A549 (cell line): Measurements from ENCODE around the gene SERF2. TPM values are rescaled to one million over a fixed set of nuclear protein-coding genes. Genes with fewer than 3 reads are reported as not detected.

Source experiments
- ATAC-seq, 2 experiments: fragments of 200-7000 bp in 1 of 2; fragments of >200 bp in 1 of 2; cut with Nextera tagmentation in 1 of 2; cut with Tn5 transposase in 1 of 2; 3 replicates each; pipeline versions ENCODE4 v1.8.0 to v1.9.1; 2018 to 2020; ENCODE audit warnings: mild to moderate bottlenecking in 1 of 2, moderate library complexity in 1 of 2
- CTCF ChIA-PET: fragments of 300-600 bp; sonication (Branson Sonifier 250); formaldehyde crosslinking; extraction: SDS; loops from one replicate; lab custom pipeline; 2021; ENCODE audit warnings: antibody characterized with exemption, inconsistent platforms; lab: Yijun Ruan, JAX
- POLR2A ChIA-PET: fragments of 350-600 bp; formaldehyde crosslinking; extraction: SDS; loops from one replicate; lab custom pipeline; 2021; ENCODE audit warnings: antibody characterized with exemption, inconsistent platforms; lab: Yijun Ruan, JAX
- DNase-seq, 2 experiments: peaks; one replicate each; pipeline versions ENCODE4 v3.0.0 to v3.0.0-alpha.2; 2011 to 2016; ENCODE audit warnings: low read depth in 1 of 2, low spot score in 1 of 2
- FAIRE-seq: peaks from 2 replicates; lab custom pipeline; 2011; peaks lifted over from hg19 to GRCh38; lab: Jason Lieb, UNC
- H3K27ac ChIP-seq, 2 experiments: fragments of >200 bp; sonication (Bioruptor Twin); formaldehyde crosslinking; 3 replicates each; pipeline ENCODE4 v1.5.1; 2016 to 2017
- H3K4me1 ChIP-seq: fragments of >200 bp; sonication (Bioruptor Twin); formaldehyde crosslinking; 3 replicates; pipeline ENCODE4 v1.6.1; 2016
- H3K4me2 ChIP-seq: fragments of >200 bp; sonication (Bioruptor Twin); formaldehyde crosslinking; 3 replicates; pipeline ENCODE4 v1.6.1; 2016
- H3K4me3 ChIP-seq: fragments of >200 bp; sonication (Bioruptor Twin); formaldehyde crosslinking; 3 replicates; pipeline ENCODE4 v1.5.1; 2016
- H3K9me3 ChIP-seq: fragments of >200 bp; sonication (Bioruptor Twin); formaldehyde crosslinking; 3 replicates; pipeline ENCODE4 v1.6.1; 2016
- BCL3 ChIP-seq: fragments of >200 bp; sonication (Bioruptor Twin); formaldehyde crosslinking; IDR thresholded peaks from 3 replicates; pipeline ENCODE4 v1.6.1; 2016
- CBX2 ChIP-seq: fragments of 200-600 bp; sonication (generic); IDR thresholded peaks from 2 replicates; pipeline ENCODE4 v1.6.1; 2016; ENCODE audit warnings: low read depth, mild to moderate bottlenecking, borderline replicate concordance
- CEBPB ChIP-seq, 2 experiments: fragments of >200 bp in 1 of 2; sonication (Bioruptor Twin) in 1 of 2; formaldehyde crosslinking in 1 of 2; IDR thresholded peaks; 2 replicates each; pipeline ENCODE4 v1.6.1; 2012 to 2016
- CHD2 ChIP-seq: fragments of 150-350 bp; IDR thresholded peaks from 2 replicates; pipeline ENCODE4 v1.6.1; 2014; ENCODE audit warnings: low read length; ENCODE audit not compliant: partially characterized antibody
- CTCF ChIP-seq: fragments of >200 bp; sonication (Bioruptor Twin); formaldehyde crosslinking; IDR thresholded peaks from 3 replicates; pipeline ENCODE4 v1.5.1; 2016
- EHF ChIP-seq: fragments of 250-450 bp; sonication (Bioruptor Pico); IDR thresholded peaks from 2 replicates; pipeline ENCODE4 v1.5.0; 2020; ENCODE audit warnings: mild to moderate bottlenecking
- EP300 ChIP-seq, 2 experiments: fragments of >200 bp; sonication (Bioruptor Twin); formaldehyde crosslinking; IDR thresholded peaks; 2 replicates in 1 of 2; 3 replicates in 1 of 2; pipeline ENCODE4 v1.6.1; 2016 to 2017
- FOXS1 ChIP-seq: fragments of 250-450 bp; sonication (Bioruptor Pico); IDR thresholded peaks from 2 replicates; pipeline ENCODE4 v1.5.0; 2020; ENCODE audit warnings: mild to moderate bottlenecking, moderate library complexity
- HEYL ChIP-seq: fragments of 250-450 bp; sonication (Bioruptor Pico); IDR thresholded peaks from 2 replicates; pipeline ENCODE4 v1.8.0; 2021; ENCODE audit warnings: mild to moderate bottlenecking, moderate library complexity
- HOXA7 ChIP-seq: fragments of 250-450 bp; sonication (Bioruptor Pico); IDR thresholded peaks from 2 replicates; pipeline ENCODE4 v1.5.0; 2020; ENCODE audit warnings: mild to moderate bottlenecking, moderate library complexity
- JUN ChIP-seq, 2 experiments: fragments of >200 bp; sonication (Bioruptor Twin); formaldehyde crosslinking; IDR thresholded peaks; 2 replicates in 1 of 2; 3 replicates in 1 of 2; pipeline ENCODE4 v1.6.1; 2016 to 2017
- JUNB ChIP-seq: fragments of >200 bp; sonication (Bioruptor Twin); formaldehyde crosslinking; IDR thresholded peaks from 2 replicates; pipeline ENCODE4 v1.6.1; 2016
- KDM1A ChIP-seq: fragments of 200-600 bp; sonication (generic); IDR thresholded peaks from 2 replicates; pipeline ENCODE4 v1.6.1; 2016; ENCODE audit warnings: low read depth, mild to moderate bottlenecking
- KDM5A ChIP-seq: fragments of 200-600 bp; sonication (generic); IDR thresholded peaks from 2 replicates; pipeline ENCODE4 v1.6.1; 2016; ENCODE audit warnings: antibody characterized with exemption, mild to moderate bottlenecking
- MAFK ChIP-seq: fragments of 450-650 bp; IDR thresholded peaks from 2 replicates; pipeline ENCODE4 v1.6.1; 2014; ENCODE audit not compliant: partially characterized antibody
- POLR2AphosphoS2 ChIP-seq: conservative IDR thresholded peaks from 2 replicates; pipeline ENCODE4 v1.6.1; 2012; ENCODE audit warnings: low read length, improper control_type of control experiment, inconsistent platforms
- REST ChIP-seq: fragments of 200-600 bp; sonication (generic); IDR thresholded peaks from 2 replicates; pipeline ENCODE4 v1.6.1; 2016; ENCODE audit warnings: antibody characterized with exemption, mild to moderate bottlenecking, moderate library complexity
- RFX5 ChIP-seq: fragments of 450-650 bp; IDR thresholded peaks from 2 replicates; pipeline ENCODE4 v1.7.1; 2014; ENCODE audit warnings: antibody characterized with exemption, mild to moderate bottlenecking, moderate library complexity
- SMC3 ChIP-seq: fragments of >200 bp; sonication (Bioruptor Twin); formaldehyde crosslinking; IDR thresholded peaks from 3 replicates; pipeline ENCODE4 v1.6.1; 2018; ENCODE audit warnings: inconsistent platforms
- ZNF302 ChIP-seq: fragments of 250-450 bp; sonication (Bioruptor Pico); IDR thresholded peaks from 2 replicates; pipeline ENCODE4 v1.9.0; 2021; ENCODE audit warnings: inconsistent platforms, mild to moderate bottlenecking, moderate library complexity
- ZSCAN20 ChIP-seq: fragments of 250-450 bp; sonication (Bioruptor Pico); IDR thresholded peaks from 2 replicates; pipeline ENCODE4 v1.8.0; 2022; ENCODE audit warnings: mild to moderate bottlenecking, moderate library complexity
- WGBS: methylation state at CpG from one replicate; pipeline ENCODE4 v1.1.6; 2017; ENCODE audit errors: missing lambda C conversion rate; 5-methylcytosine and 5-hydroxymethylcytosine counted together
- polyA plus RNA-seq, 4 experiments: library from polyadenylated mRNA; depleted of rRNA in 3 of 4; stranded (reverse); fragments of >200 nt; fragmentation: RNase III in 1 of 4; extraction: RNeasy Plus Mini Kit Qiagen cat#74134 plus additional on column Dnase treatment in 1 of 4; gene quantifications; 2 replicates in 3 of 4; 3 replicates in 1 of 4; pipeline ENCODE4 v1.2.3, GENCODE V29; 2011 to 2017

Gene SERF2
- polyA plus RNA-seq, 2 of the 4 experiments (the other 2 are of a cell fraction) = 317 to 569 TPM

- H3K4me1 ChIP-seq = 0 out of 3 replicates have a peak, but pooled peaks cover 8% of the 10 kb centered on the region
- FAIRE-seq (no peak), ATAC-seq (no peak), DNase-seq (no peak)
- 86% methylated on average over 1 of the region's 1 CpG for WGBS
- no peaks in the 10 kb centered on the region for H3K9me3 ChIP-seq
- ChIA-PET CTCF (interaction anchor here (0.7 to 6.9 kb wide), 2 partner anchors 11 to 428 kb away, joined by 3 to 47 read pairs; partner anchors contain the start of gene SERF2), POLR2A (no interaction called here)
- H3K27ac ChIP-seq = no peak overlapping the region
- H3K4me3 ChIP-seq = no peak overlapping the region
- TF ChIP-seq HEYL (CRISPR knock-in tag) (no peak), JUN (IDR thresholded peaks at IDR 0.05) (no peak), CHD2 (no peak), MAFK (no peak), SMC3 (no peak), KDM1A (no peak), ZNF302 (no peak), BCL3 (no peak), JUNB (no peak), EP300 (IDR thresholded peaks at IDR 0.05) (no peak), EHF (CRISPR knock-in tag) (no peak), HOXA7 (no peak), CEBPB (IDR thresholded peaks at IDR 0.05) (no peak), RFX5 (no peak)
- H3K4me2 ChIP-seq = no peak overlapping the region
Observed at GRCh38 chr15:43779016-43779415, 13.1 kb upstream of the SERF2 start.

GRCh38 chr15:43789409-43789808 is 2.7 kb upstream of the SERF2 start:
- Histone ChIP-seq H3K27ac (no peak overlapping the region), H3K4me3 (no peak overlapping the region), H3K4me2 (no peak overlapping the region), H3K4me1 (peaks cover 14% of the 10 kb centered on the region; the same call in 2 of the 3 replicates), H3K9me3 (no peaks in the 10 kb centered on the region)
- POLR2A ChIA-PET = no interaction called here
- CTCF ChIA-PET = interaction anchor here (6.5 kb wide), 1 partner anchor 11 kb away, joined by 47 read pairs; the partner anchor contains the start of gene ELL3
- TF ChIP-seq HEYL (CRISPR knock-in tag) = no peak
- no peak for TF ChIP-seq ZSCAN20 (CRISPR knock-in tag)
- no peak for TF ChIP-seq FOXS1
- TF ChIP-seq CHD2 = no peak
- TF ChIP-seq KDM5A = no peak
- no peak for TF ChIP-seq CTCF
- no peak for TF ChIP-seq POLR2AphosphoS2
- ATAC-seq (no peak), DNase-seq (no peak), FAIRE-seq (no peak)
- WGBS = 91% methylated on average over 3 of the region's 3 CpGs

- FAIRE-seq (no peak), ATAC-seq (peak; percentile 4 to 26; a peak in 3 of 6 replicates), DNase-seq (peak in 1 of 2 experiments; percentile 26)
- peak overlapping the region; percentile 97 to 100 for H3K27ac ChIP-seq
- TF ChIP-seq REST = no peak
- 0 out of 3 replicates have a peak, but pooled peaks have one; percentile 6 for TF ChIP-seq BCL3
- no peak for TF ChIP-seq CBX2
- peaks cover 16% of the 10 kb centered on the region; the same call in 2 of the 3 replicates for H3K4me1 ChIP-seq
- H3K4me3 ChIP-seq = peak overlapping the region; percentile 100
- ChIA-PET CTCF (interaction anchor here (0.8 to 6.5 kb wide), 2 partner anchors 15 to 29 kb away, joined by 3 to 47 read pairs; partner anchors contain the start of gene ELL3), POLR2A (no interaction called here)
- no peaks in the 10 kb centered on the region for H3K9me3 ChIP-seq
- 10% methylated on average over 19 of the region's 33 CpGs for WGBS
- peak overlapping the region; percentile 88 for H3K4me2 ChIP-seq
Observed at GRCh38 chr15:43792761-43793476, 799 bp downstream of the SERF2 start.
